ENCODE results near the gene PITRM1.
A peak's percentile ranks its signal among the peaks of the same experiment; 100 is the strongest.

PITRM1 gene

DNA sequence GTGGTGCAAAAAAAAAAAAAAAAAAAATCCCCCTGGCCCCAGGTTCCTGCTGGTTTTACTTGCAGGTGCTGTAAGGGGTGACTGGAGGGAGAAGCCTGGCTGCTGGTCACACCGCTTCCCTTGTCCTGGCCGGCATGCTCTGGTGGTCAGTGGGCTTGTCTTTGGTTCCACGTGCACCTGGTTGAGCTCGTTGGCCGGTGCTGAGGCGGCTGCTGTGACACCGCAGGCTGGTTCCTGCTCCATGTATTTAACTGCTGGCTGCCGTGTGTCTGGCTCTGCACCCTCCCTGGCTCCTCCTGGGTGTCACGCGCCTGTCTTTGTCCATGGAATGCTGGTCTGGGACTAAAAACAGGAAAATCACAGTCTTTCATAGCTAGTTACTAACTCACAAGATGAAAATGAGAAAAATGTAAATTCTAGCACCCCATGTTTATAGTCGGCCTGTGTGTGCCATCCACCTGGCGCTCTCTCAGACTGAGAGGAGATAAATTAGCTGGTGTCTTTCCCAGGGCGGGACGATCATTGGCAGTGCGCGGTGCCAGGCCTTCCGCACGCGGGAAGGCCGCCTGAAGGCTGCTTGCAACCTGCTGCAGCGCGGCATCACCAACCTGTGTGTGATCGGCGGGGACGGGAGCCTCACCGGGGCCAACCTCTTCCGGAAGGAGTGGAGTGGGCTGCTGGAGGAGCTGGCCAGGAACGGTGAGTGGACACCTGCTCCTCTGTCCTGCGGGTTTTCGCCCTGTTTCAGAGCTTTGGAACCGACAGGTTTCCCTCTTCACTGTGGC is 71.5 kb downstream of the PITRM1 start:
- no peak for DNase-seq (ENCODE audit: low read depth)

GRCh38 chr10:3100093-3100792 is 72.3 kb downstream of the PITRM1 start:
- no peak for DNase-seq (ENCODE audit: low read depth)

- DNase-seq (ENCODE audit: low read depth): no peak
Observed at GRCh38 chr10:3099291-3100092, 73.1 kb downstream of the PITRM1 start.

DNA sequence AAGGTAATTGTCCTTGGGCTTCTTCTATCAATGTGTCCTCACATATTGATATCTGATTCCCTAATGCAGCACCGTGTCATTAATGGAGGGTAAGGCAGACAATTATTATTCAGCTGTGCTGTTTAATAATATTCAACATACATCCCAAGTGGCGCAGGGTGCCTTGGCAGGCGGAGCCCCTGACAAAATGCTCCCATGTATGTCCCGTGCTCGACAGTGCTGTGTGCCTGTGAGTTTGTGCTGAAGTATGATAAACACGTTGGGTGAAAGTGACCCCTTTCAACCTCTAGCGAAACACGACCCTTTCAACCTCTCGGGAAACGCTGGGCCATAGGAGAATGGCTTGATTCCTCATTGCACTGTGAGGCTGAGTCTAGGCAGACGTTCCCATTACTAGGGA is 73.9 kb downstream of the PITRM1 start:
- no peak for DNase-seq (ENCODE audit: low read depth)

DNA sequence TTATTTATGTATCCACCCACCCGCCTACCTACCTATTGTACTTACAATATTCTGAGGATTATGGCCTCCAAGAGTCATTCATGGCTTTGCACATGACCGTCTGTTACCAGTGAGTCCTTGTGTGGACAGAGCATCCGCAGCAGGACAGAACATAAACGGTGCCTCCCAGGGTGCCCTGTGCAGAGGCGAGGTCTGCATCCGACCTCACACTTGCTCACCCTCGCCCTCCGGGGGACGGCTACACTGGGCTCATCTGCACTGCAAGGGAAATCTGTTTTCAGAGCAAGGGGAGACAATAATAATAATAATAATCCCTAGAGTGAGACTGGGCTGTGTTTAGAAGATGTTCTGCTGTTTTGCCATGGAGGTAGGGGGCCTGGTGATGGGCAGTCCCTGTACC is 75.4 kb downstream of the PITRM1 start:
- DNase-seq (ENCODE audit: low read depth): no peak

GRCh38 chr10:3096149-3096548 is 76.4 kb downstream of the PITRM1 start:
- no peak for DNase-seq (ENCODE audit: low read depth)

GRCh38 chr10:3095373-3096139 is 77.0 kb downstream of the PITRM1 start:
- peak; percentile 52 for DNase-seq (ENCODE audit: low read depth)

- DNase-seq (ENCODE audit: low read depth): no peak
Observed at GRCh38 chr10:3094609-3095036, 78.0 kb downstream of the PITRM1 start.

DNA sequence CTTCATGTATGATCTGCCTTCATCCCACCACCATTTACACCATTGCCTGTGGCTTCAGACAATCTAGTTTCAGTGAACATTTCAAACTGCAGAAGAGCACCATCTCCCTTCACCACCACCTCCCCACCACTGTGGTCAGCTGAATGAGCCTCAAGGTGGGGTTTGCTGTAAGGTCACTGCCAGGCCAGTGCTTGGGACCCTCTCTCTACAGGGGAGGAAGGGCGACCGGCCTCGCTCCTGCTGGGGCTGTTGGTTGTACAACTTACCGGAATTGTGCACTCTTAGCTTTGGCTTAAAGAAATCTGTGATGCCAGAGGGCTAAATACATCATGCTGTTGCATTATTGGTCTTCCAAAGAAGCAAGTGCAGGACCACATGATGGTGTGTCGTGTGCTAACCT is 78.6 kb downstream of the PITRM1 start:
- no peak for DNase-seq (ENCODE audit: low read depth)

GRCh38 chr10:3091921-3092320 is 80.7 kb downstream of the PITRM1 start:
- DNase-seq (ENCODE audit: low read depth): no peak

DNA sequence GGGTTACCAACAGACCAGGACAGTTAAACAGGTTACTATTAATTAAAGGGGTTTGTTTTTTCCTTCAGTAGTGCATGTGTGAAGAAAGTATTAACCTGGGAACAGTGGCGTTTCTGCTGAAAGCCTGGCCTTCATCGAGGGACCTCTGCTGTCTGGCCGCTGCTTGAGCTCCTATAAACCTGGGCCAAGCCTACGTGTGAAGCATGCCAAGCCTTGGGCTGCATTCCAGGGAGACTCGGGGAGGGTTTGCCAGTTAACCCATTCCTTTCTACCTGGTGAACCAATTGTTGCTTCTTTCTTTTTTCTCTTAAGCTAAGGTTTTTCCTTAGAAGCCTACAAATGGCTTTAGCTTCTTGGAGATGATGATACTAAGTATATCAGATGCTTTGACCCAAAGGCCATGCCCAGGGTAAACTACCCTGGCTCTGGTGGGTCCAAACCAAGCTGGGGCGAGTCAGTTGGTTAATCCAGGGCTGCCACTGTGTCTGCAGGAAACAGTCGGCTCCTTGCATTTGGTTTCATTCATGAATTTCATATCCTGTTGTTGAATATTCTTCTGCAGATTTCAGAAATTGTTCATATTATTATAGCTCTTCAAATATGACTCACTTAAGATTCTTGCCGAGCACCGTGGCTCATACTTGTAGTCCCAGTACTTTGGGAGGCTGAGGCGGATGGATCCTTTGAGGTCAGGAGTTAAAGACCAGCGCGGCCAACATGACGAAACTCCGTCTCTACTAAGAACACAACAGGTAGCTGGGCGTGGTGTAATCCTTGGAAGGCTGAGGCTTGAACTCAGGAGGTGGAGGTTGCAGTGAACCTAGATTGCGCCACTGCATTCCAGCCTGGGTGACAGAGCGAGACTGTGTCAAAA is 81.4 kb downstream of the PITRM1 start:
- DNase-seq (ENCODE audit: low read depth): no peak

- no peak for DNase-seq (ENCODE audit: low read depth)
Observed at GRCh38 chr10:3090388-3090787, 82.2 kb downstream of the PITRM1 start.
